Measurements from ENCODE around the gene ZNF541. TPM values are rescaled to one million over a fixed set of nuclear protein-coding genes. Genes with fewer than 3 reads are reported as not detected.

ZNF541 gene
- total and polyA plus RNA-seq, 10 of the 15 experiments (the other 5 are each of a cell fraction or from before 2014, with no cell fraction given): 0.03 to 0.12 (median 0.07) TPM; not detected in 4

DNA sequence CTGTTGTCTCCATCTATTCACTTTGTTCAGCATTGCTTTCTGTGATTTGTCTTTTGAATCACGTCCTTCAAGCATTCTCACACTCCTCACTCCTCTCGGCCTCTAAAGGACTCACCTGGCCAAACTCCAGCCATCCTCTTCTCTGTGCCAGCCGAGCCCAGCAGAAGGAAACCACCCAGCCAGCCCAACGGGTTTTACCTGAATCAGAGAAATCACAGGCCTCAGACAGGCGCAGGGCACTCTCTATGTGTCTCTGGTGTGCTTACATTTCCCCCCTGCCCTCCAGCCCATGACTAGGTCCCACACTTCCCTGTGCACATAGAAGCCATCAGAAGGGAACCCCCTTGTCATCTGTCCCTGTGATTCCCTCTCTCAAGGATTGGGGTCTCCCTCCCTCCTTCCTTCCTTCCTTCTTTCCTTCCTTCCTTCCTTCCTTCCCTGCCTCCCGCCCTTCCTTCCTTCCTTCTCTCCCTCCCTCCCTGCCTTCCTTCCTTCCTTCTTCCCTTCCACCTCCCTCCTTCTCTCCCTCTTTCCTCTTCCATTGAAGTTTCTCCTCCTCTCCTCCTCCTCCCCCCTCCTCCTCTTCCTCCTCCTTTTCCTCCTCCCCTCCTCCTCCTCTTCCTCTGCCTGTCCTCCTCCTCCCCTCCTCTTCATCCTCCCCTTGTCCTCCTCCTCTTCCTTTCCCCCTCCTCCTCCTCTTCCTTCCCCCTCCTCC is 8.8 kb upstream of the ZNF541 start:
- in situ Hi-C loops (cut with MboI): no loop called here
- intact Hi-C loops (cut with micrococcal nuclease; ENCODE audit: unreplicated experiment): no loop called here
- Histone ChIP-seq H3K4me2 (ENCODE audit: control insufficient read depth, insufficient read depth) (no peak overlapping the region), H3K27me3 (replicated peaks in 1 of 2; ENCODE audit: control insufficient read depth in 2 of 2, insufficient read depth in 2 of 2, low read length in 1 of 2) (no peaks in the 10 kb centered on the region), H3K9me3 (replicated peaks; ENCODE audit: control insufficient read depth, insufficient read depth, low read length) (peaks cover 8% of the 10 kb centered on the region; the same call in 2 of the 3 replicates), H3K4me3 (no peak overlapping the region), H4K20me1 (ENCODE audit: control insufficient read depth, insufficient read depth) (no peaks in the 10 kb centered on the region), H3K9ac (ENCODE audit: control insufficient read depth, insufficient read depth, low read length) (no peak overlapping the region), H3K4me1 (ENCODE audit: control insufficient read depth, insufficient read depth, low read length) (peaks cover 11% of the 10 kb centered on the region), H2AFZ (ENCODE audit: control insufficient read depth, low read depth, low read length) (no peak overlapping the region), H3K79me2 (ENCODE audit: control insufficient read depth, insufficient read depth, low read length) (no peaks in the 10 kb centered on the region), H3K36me3 (ENCODE audit: control insufficient read depth in 2 of 2, insufficient read depth in 2 of 2, low read length in 1 of 2) (no peaks in the 10 kb centered on the region), H3K27ac (ENCODE audit: control insufficient read depth, insufficient read depth) (no peak overlapping the region)
- ChIA-PET POLR2A (no interaction called here), RAD21 (ENCODE audit: unreplicated experiment) (no interaction called here), CTCF (no interaction called here), SMC1A (ENCODE audit: uncharacterized antibody, unreplicated experiment) (no interaction called here)
- TF ChIP-seq SRF (IDR thresholded peaks at IDR 0.05; ENCODE audit: low read depth in 2 of 2, low read length in 2 of 2): no peak
- TF ChIP-seq BHLHE40 (IDR thresholded peaks at IDR 0.05; ENCODE audit: borderline replicate concordance in 1 of 2, low read depth in 2 of 2, low read length in 1 of 2): no peak
- no peak for TF ChIP-seq MYB (IDR thresholded peaks at IDR 0.05; ENCODE audit: borderline replicate concordance, low read depth, low read length)
- ATAC-seq (no peak), DNase-seq (ENCODE audit: low read depth, low spot score) (no peak), FAIRE-seq (no peak)
- no TSS peak for BruUV-seq (replicated peaks)
- 12% methylated on average over 6 of the region's 6 CpGs for WGBS (ENCODE audit: insufficient coverage, insufficient replicate concordance, low lambda C conversion rate, missing lambda C conversion rate)

DNA sequence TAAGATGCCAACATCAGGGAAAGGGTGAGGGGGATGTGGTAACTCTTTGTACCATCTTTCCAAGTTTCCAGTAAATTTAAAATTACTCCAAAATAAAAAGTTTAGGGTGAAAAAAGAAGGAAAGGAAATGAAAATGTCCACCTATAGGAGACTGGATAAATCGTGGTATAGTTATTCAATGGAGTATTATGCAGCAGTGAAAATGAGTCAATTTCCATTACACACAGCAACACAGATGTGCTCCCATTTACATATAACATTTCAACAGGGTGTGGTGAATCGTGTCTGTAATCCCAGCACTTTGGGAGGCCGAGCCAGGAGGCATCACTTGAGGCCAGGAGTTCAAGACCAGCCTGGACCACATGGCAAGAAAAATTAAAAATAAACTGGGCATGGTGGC is 7.4 kb upstream of the ZNF541 start:
- H3K4me3 ChIP-seq: no peak overlapping the region
- H4K20me1 ChIP-seq (ENCODE audit: control insufficient read depth, insufficient read depth): no peaks in the 10 kb centered on the region
- in situ Hi-C loops (cut with MboI): no loop called here
- H3K36me3 ChIP-seq (ENCODE audit: control insufficient read depth in 2 of 2, insufficient read depth in 2 of 2, low read length in 1 of 2): no peaks in the 10 kb centered on the region
- no peak overlapping the region for H2AFZ ChIP-seq (ENCODE audit: control insufficient read depth, low read depth, low read length)
- DNase-seq (ENCODE audit: low read depth, low spot score) (no peak), FAIRE-seq (no peak), ATAC-seq (no peak)
- H3K9ac ChIP-seq (ENCODE audit: control insufficient read depth, insufficient read depth, low read length): no peak overlapping the region
- no peak overlapping the region for H3K27ac ChIP-seq (ENCODE audit: control insufficient read depth, insufficient read depth)
- no peak overlapping the region for H3K4me2 ChIP-seq (ENCODE audit: control insufficient read depth, insufficient read depth)
- ChIA-PET CTCF (no interaction called here), RAD21 (ENCODE audit: unreplicated experiment) (no interaction called here), SMC1A (ENCODE audit: uncharacterized antibody, unreplicated experiment) (no interaction called here), POLR2A (no interaction called here)
- WGBS (ENCODE audit: insufficient coverage, insufficient replicate concordance, low lambda C conversion rate, missing lambda C conversion rate): 42% methylated on average over 3 of the region's 3 CpGs
- intact Hi-C loops (cut with micrococcal nuclease; ENCODE audit: unreplicated experiment): no loop called here
- no TSS peak for BruUV-seq (replicated peaks)
- H3K79me2 ChIP-seq (ENCODE audit: control insufficient read depth, insufficient read depth, low read length): no peaks in the 10 kb centered on the region
- no peaks in the 10 kb centered on the region for H3K27me3 ChIP-seq (replicated peaks in 1 of 2; ENCODE audit: control insufficient read depth in 2 of 2, insufficient read depth in 2 of 2, low read length in 1 of 2)
- H3K4me1 ChIP-seq (ENCODE audit: control insufficient read depth, insufficient read depth, low read length): peaks cover 11% of the 10 kb centered on the region
- H3K9me3 ChIP-seq (replicated peaks; ENCODE audit: control insufficient read depth, insufficient read depth, low read length): peaks cover 3% of the 10 kb centered on the region; the same call in 2 of the 3 replicates
- no peak for TF ChIP-seq MYC (IDR thresholded peaks at IDR 0.05; ENCODE audit: insufficient read depth, insufficient read length, insufficient replicate concordance, low read length, severe bottlenecking)
- no peak for TF ChIP-seq POU2F2 (IDR thresholded peaks at IDR 0.05; ENCODE audit: borderline replicate concordance, low read depth, low read length)
- no peak for TF ChIP-seq POLR2A (IDR thresholded peaks at IDR 0.05; ENCODE audit: low read depth, low read length)
- TF ChIP-seq, protein P1, sequence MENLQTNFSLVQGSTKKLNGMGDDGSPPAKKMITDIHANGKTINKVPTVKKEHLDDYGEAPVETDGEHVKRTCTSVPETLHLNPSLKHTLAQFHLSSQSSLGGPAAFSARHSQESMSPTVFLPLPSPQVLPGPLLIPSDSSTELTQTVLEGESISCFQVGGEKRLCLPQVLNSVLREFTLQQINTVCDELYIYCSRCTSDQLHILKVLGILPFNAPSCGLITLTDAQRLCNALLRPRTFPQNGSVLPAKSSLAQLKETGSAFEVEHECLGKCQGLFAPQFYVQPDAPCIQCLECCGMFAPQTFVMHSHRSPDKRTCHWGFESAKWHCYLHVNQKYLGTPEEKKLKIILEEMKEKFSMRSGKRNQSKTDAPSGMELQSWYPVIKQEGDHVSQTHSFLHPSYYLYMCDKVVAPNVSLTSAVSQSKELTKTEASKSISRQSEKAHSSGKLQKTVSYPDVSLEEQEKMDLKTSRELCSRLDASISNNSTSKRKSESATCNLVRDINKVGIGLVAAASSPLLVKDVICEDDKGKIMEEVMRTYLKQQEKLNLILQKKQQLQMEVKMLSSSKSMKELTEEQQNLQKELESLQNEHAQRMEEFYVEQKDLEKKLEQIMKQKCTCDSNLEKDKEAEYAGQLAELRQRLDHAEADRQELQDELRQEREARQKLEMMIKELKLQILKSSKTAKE (IDR thresholded peaks at IDR 0.05; ENCODE audit: low read depth, poor library complexity, severe bottlenecking): no peak
- TF ChIP-seq KAT2A (conservative IDR thresholded peaks at IDR 0.05; ENCODE audit: control insufficient read depth, low read depth, low read length): no peak
- TF ChIP-seq, protein P2, sequence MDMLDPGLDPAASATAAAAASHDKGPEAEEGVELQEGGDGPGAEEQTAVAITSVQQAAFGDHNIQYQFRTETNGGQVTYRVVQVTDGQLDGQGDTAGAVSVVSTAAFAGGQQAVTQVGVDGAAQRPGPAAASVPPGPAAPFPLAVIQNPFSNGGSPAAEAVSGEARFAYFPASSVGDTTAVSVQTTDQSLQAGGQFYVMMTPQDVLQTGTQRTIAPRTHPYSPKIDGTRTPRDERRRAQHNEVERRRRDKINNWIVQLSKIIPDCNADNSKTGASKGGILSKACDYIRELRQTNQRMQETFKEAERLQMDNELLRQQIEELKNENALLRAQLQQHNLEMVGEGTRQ (IDR thresholded peaks at IDR 0.05; ENCODE audit: borderline replicate concordance, low read depth, low read length): no peak
- TF ChIP-seq RBBP5 (conservative IDR thresholded peaks at IDR 0.05): no peak
